ENCODE results near the gene TEX52. TPM values are rescaled to one million over a fixed set of nuclear protein-coding genes. Genes with fewer than 3 reads are reported as not detected.
A peak's percentile ranks its signal among the peaks of the same experiment; 100 is the strongest.

The TEX52 gene
- total RNA-seq, 1 experiment from 2014 or later = not detected

DNA sequence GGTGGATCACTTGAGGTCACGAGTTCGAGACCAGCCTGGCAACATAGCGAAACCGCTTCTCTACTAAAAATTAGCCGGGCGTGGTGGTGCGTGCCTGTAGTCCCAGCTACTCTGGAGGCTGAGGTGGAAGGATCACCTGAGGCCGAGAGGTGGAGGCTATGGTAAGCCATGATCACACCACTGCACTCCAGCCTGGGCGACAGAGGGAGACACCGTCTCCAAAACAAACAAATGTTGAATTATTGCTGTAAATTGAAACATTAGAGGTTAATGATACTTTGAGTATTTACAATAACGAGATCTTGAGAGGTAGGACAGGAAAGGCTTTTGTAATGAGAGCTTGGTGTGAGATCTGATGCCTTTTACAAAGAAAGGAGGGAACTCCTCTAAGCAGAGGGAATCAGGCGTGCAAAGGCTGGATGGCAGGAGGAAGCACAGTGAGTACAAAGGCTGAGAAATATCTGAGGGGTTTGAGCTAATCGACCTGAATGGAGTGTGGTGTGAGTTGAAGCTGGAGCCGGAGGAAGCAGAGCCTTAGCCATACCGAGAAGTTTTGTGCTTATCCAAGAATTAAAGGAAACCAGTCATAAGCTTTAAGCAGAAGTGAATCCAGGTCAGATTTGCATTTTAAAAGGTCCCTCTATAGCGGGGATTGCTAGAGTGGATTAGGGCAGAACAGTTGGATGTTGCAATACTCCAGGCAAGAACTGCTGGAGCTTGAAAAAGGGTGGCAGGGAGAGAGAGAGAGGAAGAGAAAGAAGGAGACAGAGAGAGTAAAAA lies 21.3 kb upstream of the TEX52 start:
- Histone ChIP-seq H3K36me3 (ENCODE audit: low read depth) (peaks cover 18% of the 10 kb centered on the region; the same call in 1 of the 2 replicates), H3K4me2 (peak overlapping the region; percentile 98), H4K20me1 (ENCODE audit: insufficient read depth) (peaks cover 15% of the 10 kb centered on the region), H3F3A (ENCODE audit: insufficient read depth, low read depth) (peaks cover 13% of the 10 kb centered on the region; the same call in 1 of the 2 replicates), H3K4me3 (peak overlapping the region; percentile 71), H3K27ac (peak overlapping the region; percentile 78), H3K9me3 (ENCODE audit: insufficient read depth, low read depth) (no peaks in the 10 kb centered on the region), H3K27me3 (ENCODE audit: insufficient read depth, low read depth) (no peaks in the 10 kb centered on the region), H3K4me1 (replicated peaks; ENCODE audit: insufficient read depth) (peaks cover 15% of the 10 kb centered on the region; the same call in 1 of the 2 replicates), H3K9me2 (ENCODE audit: insufficient read depth) (no peaks in the 10 kb centered on the region), H2AFZ (peak overlapping the region; percentile 86), H3K79me2 (ENCODE audit: low read depth) (peaks cover 69% of the 10 kb centered on the region)
- BruUV-seq (replicated peaks) = no TSS peak
- ChIA-PET CTCF (interaction anchor here (0.7 to 0.8 kb wide), 2 partner anchors 24 to 66 kb away, joined by 3 to 4 read pairs; no protein-coding TSS in a partner anchor), POLR2A (ENCODE audit: unreplicated experiment) (no interaction called here)
- DNase-seq = no peak
- TF ChIP-seq EZH2 (IDR thresholded peaks at IDR 0.05; ENCODE audit: low read depth) = no peak
- TF ChIP-seq, protein P1, sequence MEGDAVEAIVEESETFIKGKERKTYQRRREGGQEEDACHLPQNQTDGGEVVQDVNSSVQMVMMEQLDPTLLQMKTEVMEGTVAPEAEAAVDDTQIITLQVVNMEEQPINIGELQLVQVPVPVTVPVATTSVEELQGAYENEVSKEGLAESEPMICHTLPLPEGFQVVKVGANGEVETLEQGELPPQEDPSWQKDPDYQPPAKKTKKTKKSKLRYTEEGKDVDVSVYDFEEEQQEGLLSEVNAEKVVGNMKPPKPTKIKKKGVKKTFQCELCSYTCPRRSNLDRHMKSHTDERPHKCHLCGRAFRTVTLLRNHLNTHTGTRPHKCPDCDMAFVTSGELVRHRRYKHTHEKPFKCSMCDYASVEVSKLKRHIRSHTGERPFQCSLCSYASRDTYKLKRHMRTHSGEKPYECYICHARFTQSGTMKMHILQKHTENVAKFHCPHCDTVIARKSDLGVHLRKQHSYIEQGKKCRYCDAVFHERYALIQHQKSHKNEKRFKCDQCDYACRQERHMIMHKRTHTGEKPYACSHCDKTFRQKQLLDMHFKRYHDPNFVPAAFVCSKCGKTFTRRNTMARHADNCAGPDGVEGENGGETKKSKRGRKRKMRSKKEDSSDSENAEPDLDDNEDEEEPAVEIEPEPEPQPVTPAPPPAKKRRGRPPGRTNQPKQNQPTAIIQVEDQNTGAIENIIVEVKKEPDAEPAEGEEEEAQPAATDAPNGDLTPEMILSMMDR (conservative IDR thresholded peaks at IDR 0.05) = no peak
- intact Hi-C loops (cut with micrococcal nuclease; ENCODE audit: unreplicated experiment) = loop anchor here (1.0 to 5.0 kb wide), 5 partner anchors 13 to 164 kb away; partner anchors contain the start of genes ITFG2 and TEAD4

GRCh38 chr12:2877047-2877952 lies 20.5 kb upstream of the TEX52 start, which contains the start of the genes FOXM1 and RHNO1:
Gene FOXM1 (minus strand): TSS chr12:2877174. CDS start chr12:2874478, 2,696 bp downstream.
Gene RHNO1 (plus strand): TSS chr12:2877223. CDS start chr12:2885367, 8,144 bp downstream.
- DNase-seq = peak; percentile 90 to 94
- Histone ChIP-seq H3K27me3 (ENCODE audit: insufficient read depth, low read depth) (no peaks in the 10 kb centered on the region), H2AFZ (peak within 1 kb of the TSS; percentile 86), H3K9me2 (ENCODE audit: insufficient read depth) (no peaks in the 10 kb centered on the region), H3K9me3 (ENCODE audit: insufficient read depth, low read depth) (no peaks in the 10 kb centered on the region), H3K27ac (peak within 1 kb of the TSS; percentile 78), H3K4me2 (peak within 1 kb of the TSS; percentile 98), H3K36me3 (ENCODE audit: low read depth) (peaks cover 22% of the 10 kb centered on the region; the same call in 1 of the 2 replicates), H3K79me2 (ENCODE audit: low read depth) (peaks cover 69% of the 10 kb centered on the region), H3F3A (ENCODE audit: insufficient read depth, low read depth) (peaks cover 13% of the 10 kb centered on the region; the same call in 1 of the 2 replicates), H3K4me1 (replicated peaks; ENCODE audit: insufficient read depth) (peaks cover 15% of the 10 kb centered on the region; the same call in 1 of the 2 replicates), H4K20me1 (ENCODE audit: insufficient read depth) (peaks cover 15% of the 10 kb centered on the region), H3K4me3 (peak within 1 kb of the TSS; percentile 71)
- ChIA-PET POLR2A (ENCODE audit: unreplicated experiment) (interaction anchor here (0.6 to 0.7 kb wide), 2 partner anchors 72 to 1772 kb away, joined by 3 read pairs; partner anchors contain the start of genes AKAP3 and NDUFA9), CTCF (interaction anchor here (0.7 kb wide), 1 partner anchor 12 kb away, joined by 3 read pairs; no protein-coding TSS in a partner anchor)
- TF ChIP-seq, protein P1 (conservative IDR thresholded peaks at IDR 0.05) = no peak
- TF ChIP-seq EZH2 (IDR thresholded peaks at IDR 0.05; ENCODE audit: low read depth) = no peak
- intact Hi-C loops (cut with micrococcal nuclease; ENCODE audit: unreplicated experiment) = loop anchor here (1.0 to 5.0 kb wide), 5 partner anchors 14 to 165 kb away; partner anchors contain the start of genes ITFG2 and TEAD4
- TSS peak; percentile 73 for BruUV-seq (replicated peaks)
